HEK293 (cell line): ENCODE results near the gene EEF2KMT.

Experiments
- CTCF ChIA-PET: fragments of 350-600 bp; formaldehyde crosslinking; extraction: SDS; loops from one replicate; lab custom pipeline; 2021; ENCODE audit warnings: antibody characterized with exemption; lab: Yijun Ruan, JAX
- POLR2A ChIA-PET: fragments of 300-600 bp; formaldehyde crosslinking; extraction: SDS; loops from one replicate; lab custom pipeline; 2020; ENCODE audit warnings: antibody characterized with exemption, inconsistent platforms; lab: Yijun Ruan, JAX
- H3K27ac ChIP-seq: fragments of 200-500 bp; sonication (Bioruptor generic); 2 replicates; pipeline ENCODE4 v1.5.1; 2014; ENCODE audit warnings: low read depth, low read length, control low read depth, inconsistent platforms; ENCODE audit errors: extremely low read depth
- H3K36me3 ChIP-seq, 2 experiments: fragments of 200-500 bp in 1 of 2; sonication (Bioruptor generic) in 1 of 2; 1 replicate in 1 of 2; 2 replicates in 1 of 2; pipeline ENCODE4 v1.5.1; 2014 to 2017; ENCODE audit warnings: inconsistent platforms in 2 of 2, low read length in 2 of 2; ENCODE audit not compliant: control insufficient read depth in 2 of 2, insufficient read depth in 1 of 2
- H3K4me1 ChIP-seq: fragments of 200-500 bp; sonication (Bioruptor generic); 2 replicates; pipeline ENCODE4 v1.5.1; 2014; ENCODE audit warnings: mild to moderate bottlenecking, low read length, inconsistent platforms; ENCODE audit not compliant: control insufficient read depth, insufficient read depth
- H3K4me3 ChIP-seq: 2 replicates; pipeline ENCODE4 v1.5.1; 2011; ENCODE audit warnings: low read depth, mild to moderate bottlenecking, control low read depth, low read length, moderate library complexity
- H3K9me3 ChIP-seq: fragments of 200-500 bp; sonication (Bioruptor generic); 2 replicates; pipeline ENCODE4 v1.5.1; 2014; ENCODE audit warnings: low read depth, low read length, inconsistent platforms; ENCODE audit not compliant: control insufficient read depth, insufficient read depth
- EGR2 ChIP-seq: fragments of 450-650 bp; formaldehyde crosslinking; IDR thresholded peaks from 2 replicates; pipeline ENCODE4 v1.5.1; 2016; ENCODE audit warnings: low read depth, missing biosample characterization, missing genetic modification characterization
- PBX3 ChIP-seq: sonication (generic); formaldehyde crosslinking; IDR thresholded peaks from 2 replicates; pipeline ENCODE4 v1.8.1; 2022; ENCODE audit warnings: mild to moderate bottlenecking, moderate library complexity, missing genetic modification reagents
- ZBTB10 ChIP-seq: fragments of 450-650 bp; formaldehyde crosslinking; IDR thresholded peaks from 2 replicates; pipeline ENCODE4 v1.5.1; 2016; ENCODE audit warnings: missing biosample characterization, missing genetic modification characterization
- ZFHX2 ChIP-seq: fragments of 450-650 bp; formaldehyde crosslinking; conservative IDR thresholded peaks from 2 replicates; pipeline ENCODE4 v1.5.1; 2016; ENCODE audit warnings: missing biosample characterization, missing genetic modification characterization
- ZIC2 ChIP-seq: fragments of 450-650 bp; formaldehyde crosslinking; IDR thresholded peaks from 2 replicates; pipeline ENCODE4 v1.5.1; 2016; ENCODE audit warnings: missing biosample characterization, missing genetic modification characterization
- ZNF148 ChIP-seq: fragments of 450-650 bp; formaldehyde crosslinking; IDR thresholded peaks from 2 replicates; pipeline ENCODE4 v1.5.0; 2017; ENCODE audit warnings: missing biosample characterization, missing genetic modification characterization, borderline replicate concordance
- ZNF341 ChIP-seq: fragments of 450-650 bp; formaldehyde crosslinking; IDR thresholded peaks from 2 replicates; pipeline ENCODE4; 2016; ENCODE audit warnings: low read depth, missing biosample characterization, missing genetic modification characterization
- ZNF501 ChIP-seq: fragments of 450-650 bp; formaldehyde crosslinking; IDR thresholded peaks from 2 replicates; pipeline ENCODE4 v1.5.1; 2016; ENCODE audit warnings: missing biosample characterization, missing genetic modification characterization
- ZNF561 ChIP-seq: fragments of 450-650 bp; IDR thresholded peaks from 2 replicates; pipeline ENCODE4 v1.5.1; 2018; ENCODE audit warnings: missing biosample characterization, missing genetic modification characterization, borderline replicate concordance
- ZNF654 ChIP-seq: fragments of 450-650 bp; formaldehyde crosslinking; IDR thresholded peaks from 2 replicates; pipeline ENCODE4 v1.5.1; 2016; ENCODE audit warnings: low read depth, missing biosample characterization, missing genetic modification characterization

EEF2KMT gene

GRCh38 chr16:5059386-5060072, 38.1 kb downstream of the EEF2KMT start:
- CTCF ChIA-PET: interaction anchor here (1.0 kb wide), 1 partner anchor 27 kb away, joined by 3 read pairs; no protein-coding TSS in a partner anchor

GRCh38 chr16:5058476-5058875, 39.1 kb downstream of the EEF2KMT start:
- no peak for TF ChIP-seq ZNF148
- peak; percentile 19; the same call in 1 of the 2 replicates for TF ChIP-seq ZIC2 (tag by site-specific recombination)
- Histone ChIP-seq H3K27ac (no peak overlapping the region), H3K36me3 (no peaks in the 10 kb centered on the region), H3K4me1 (no peaks in the 10 kb centered on the region), H3K9me3 (no peaks in the 10 kb centered on the region), H3K4me3 (no peak overlapping the region)
- POLR2A ChIA-PET: no interaction called here
- CTCF ChIA-PET: interaction anchor here (1.1 to 3.2 kb wide), 3 partner anchors 14 to 34 kb away, joined by 3 to 12 read pairs (median 7); no protein-coding TSS in a partner anchor

More at GRCh38 chr16:5059386-5060072, 38.1 kb downstream of the EEF2KMT start:
- no peak overlapping the region for H3K27ac ChIP-seq
- peak; percentile 71 for TF ChIP-seq EGR2 (tag by site-specific recombination)
- TF ChIP-seq ZBTB10 (tag by site-specific recombination): no peak
- TF ChIP-seq ZFHX2 (tag by site-specific recombination): 0 out of 2 replicates have a peak, but pooled peaks have one; percentile 42
- POLR2A ChIA-PET: interaction anchor here (1.1 kb wide), 1 partner anchor 26 kb away, joined by 4 read pairs; the partner anchor contains the start of gene NAGPA
- H3K4me3 ChIP-seq: no peak overlapping the region
- no peaks in the 10 kb centered on the region for H3K9me3 ChIP-seq
- no peaks in the 10 kb centered on the region for H3K36me3 ChIP-seq
- no peaks in the 10 kb centered on the region for H3K4me1 ChIP-seq

GRCh38 chr16:5056352-5056751, 41.2 kb downstream of the EEF2KMT start:
- Histone ChIP-seq H3K4me1 (no peaks in the 10 kb centered on the region), H3K9me3 (no peaks in the 10 kb centered on the region), H3K4me3 (no peak overlapping the region), H3K27ac (no peak overlapping the region), H3K36me3 (no peaks in the 10 kb centered on the region)
- CTCF ChIA-PET: interaction anchor here (0.6 to 3.2 kb wide), 13 partner anchors 9 to 539 kb away, joined by 3 to 12 read pairs (median 5); partner anchors contain the start of genes EEF2KMT and NAGPA
- TF ChIP-seq ZNF501 (tag by site-specific recombination): no peak
- TF ChIP-seq ZNF561: 0 out of 2 replicates have a peak, but pooled peaks have one; percentile 38
- TF ChIP-seq ZNF341 (tag by site-specific recombination): 0 out of 2 replicates have a peak, but pooled peaks have one; percentile 21
- no peak for TF ChIP-seq PBX3 (CRISPR knock-in tag)
- TF ChIP-seq ZNF654: peak; percentile 72
- POLR2A ChIA-PET: interaction anchor here (0.7 kb wide), 1 partner anchor 254 kb away, joined by 3 read pairs; the partner anchor contains the start of gene ROGDI
